Transverse colon (tissue), 4 donors: ENCODE results near the gene SCAMP1.

Source experiments
- CTCF ChIP-seq, 5 experiments: fragments of 200-600 bp in 3 of 5; fragments of 450-650 bp in 2 of 5; sonication (generic) in 3 of 5; IDR thresholded peaks; 1 replicate in 2 of 5; 2 replicates in 3 of 5; pipeline ENCODE4 v1.5.1; 2016 to 2017; ENCODE audit warnings: antibody characterized with exemption in 5 of 5, inconsistent platforms in 3 of 5, mild to moderate bottlenecking in 2 of 5, moderate library complexity in 1 of 5
- POLR2A ChIP-seq: fragments of 450-650 bp; IDR thresholded peaks from one replicate; pipeline ENCODE4 v1.6.1; 2016; ENCODE audit warnings: antibody characterized with exemption, mild to moderate bottlenecking, moderate library complexity
- POLR2AphosphoS5 ChIP-seq, 3 donors: sonication (generic); formaldehyde crosslinking; IDR thresholded peaks; one replicate each; pipeline ENCODE4 v1.6.1; 2016; ENCODE audit warnings: antibody characterized with exemption in 3 of 3

- TF ChIP-seq CTCF (IDR thresholded peaks at IDR 0.05) (no peak), POLR2AphosphoS5 (IDR thresholded peaks at IDR 0.05) (no peak), POLR2A (no peak)
These were observed 167.5 kb downstream of the SCAMP1 start for GRCh38 chr5:78527925-78528324.
